Brain pericyte (primary cell): ENCODE results near the gene MEGF6.

ENCODE experiments used
- DNase-seq: peaks from one replicate; pipeline ENCODE4 v3.0.0-alpha.2; 2012; ENCODE audit warnings: low read depth, low spot score

MEGF6 gene

DNA sequence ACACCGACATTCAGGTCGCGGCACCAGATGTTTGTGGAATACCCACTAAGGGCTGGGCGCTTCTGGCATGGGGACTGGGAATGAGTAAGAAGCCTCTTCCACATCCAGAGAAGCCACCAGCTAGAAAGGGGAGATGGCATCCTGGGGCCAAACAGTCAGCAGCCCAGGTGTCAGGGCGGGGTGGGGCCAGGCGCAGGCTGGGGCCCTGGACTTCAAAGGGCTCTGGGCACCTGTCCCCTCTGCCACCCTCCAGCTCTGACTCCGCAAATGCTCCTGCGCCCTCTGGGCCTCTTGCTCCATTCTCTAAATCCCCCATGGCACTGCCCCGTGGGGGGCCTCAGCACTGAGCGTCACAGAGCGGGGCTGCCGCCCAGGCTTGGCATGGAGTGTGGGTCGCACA, 70.4 kb downstream of the MEGF6 start:
- DNase-seq, result no peak

DNA sequence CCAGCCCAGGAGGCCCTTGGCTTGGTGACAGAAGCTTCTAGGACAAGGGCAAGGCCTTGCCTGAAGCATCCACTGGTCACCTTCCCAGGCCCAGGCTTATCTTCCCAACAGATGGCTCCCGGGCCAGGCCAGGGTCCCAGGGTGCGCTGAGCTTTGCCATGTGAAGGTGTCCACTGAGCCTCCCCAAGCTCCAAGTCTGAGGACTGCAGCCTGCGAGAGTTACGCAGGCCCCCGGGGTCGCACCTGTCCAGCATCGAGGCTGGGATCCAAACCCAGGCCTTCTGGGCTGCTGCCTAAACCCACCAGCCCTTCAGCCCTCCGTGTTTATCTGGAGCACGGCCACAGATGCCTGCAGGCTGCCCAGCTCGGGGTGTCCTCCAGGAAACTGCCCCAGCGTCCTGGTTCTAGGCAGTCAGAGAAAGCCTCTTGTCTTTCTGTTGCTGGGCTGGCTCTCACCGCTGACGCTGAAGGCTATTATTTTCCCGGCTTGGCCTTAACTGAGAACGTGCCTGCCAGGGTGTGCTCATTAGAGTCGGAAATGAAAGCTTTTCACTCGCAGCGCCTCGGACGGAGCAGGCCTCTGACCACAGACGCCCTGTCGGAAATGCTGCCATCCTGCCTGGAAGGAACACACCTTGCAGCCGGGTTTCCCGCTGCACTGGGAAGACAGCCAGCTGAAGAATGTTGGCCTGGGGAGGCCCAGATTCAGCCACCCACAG, 71.4 kb downstream of the MEGF6 start:
- no peak for DNase-seq

DNA sequence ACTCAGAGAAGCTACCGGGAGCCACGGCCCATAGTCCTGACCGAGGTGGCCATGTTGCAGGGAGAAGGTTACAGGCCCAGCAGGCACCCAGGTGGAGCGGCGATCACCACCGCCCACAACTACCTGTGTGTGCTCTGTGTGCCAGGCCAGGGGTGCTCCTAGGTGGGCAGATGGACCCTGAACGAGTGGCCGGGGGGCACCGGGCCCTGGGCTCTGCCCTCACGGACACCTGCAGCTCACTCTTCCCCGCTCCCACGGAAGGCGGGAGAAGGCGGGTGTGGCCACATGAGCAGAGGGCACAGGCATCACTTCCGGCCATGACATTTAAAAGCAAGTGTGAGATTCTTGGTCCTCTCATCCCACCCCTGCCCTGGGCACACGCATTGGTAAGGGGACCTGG, 73.9 kb downstream of the MEGF6 start:
- DNase-seq, result no peak

- DNase-seq, result no peak
Observed at GRCh38 chr1:3536420-3537195, 74.7 kb downstream of the MEGF6 start.

GRCh38 chr1:3535732-3536131, 75.6 kb downstream of the MEGF6 start:
- DNase-seq, result no peak

DNA sequence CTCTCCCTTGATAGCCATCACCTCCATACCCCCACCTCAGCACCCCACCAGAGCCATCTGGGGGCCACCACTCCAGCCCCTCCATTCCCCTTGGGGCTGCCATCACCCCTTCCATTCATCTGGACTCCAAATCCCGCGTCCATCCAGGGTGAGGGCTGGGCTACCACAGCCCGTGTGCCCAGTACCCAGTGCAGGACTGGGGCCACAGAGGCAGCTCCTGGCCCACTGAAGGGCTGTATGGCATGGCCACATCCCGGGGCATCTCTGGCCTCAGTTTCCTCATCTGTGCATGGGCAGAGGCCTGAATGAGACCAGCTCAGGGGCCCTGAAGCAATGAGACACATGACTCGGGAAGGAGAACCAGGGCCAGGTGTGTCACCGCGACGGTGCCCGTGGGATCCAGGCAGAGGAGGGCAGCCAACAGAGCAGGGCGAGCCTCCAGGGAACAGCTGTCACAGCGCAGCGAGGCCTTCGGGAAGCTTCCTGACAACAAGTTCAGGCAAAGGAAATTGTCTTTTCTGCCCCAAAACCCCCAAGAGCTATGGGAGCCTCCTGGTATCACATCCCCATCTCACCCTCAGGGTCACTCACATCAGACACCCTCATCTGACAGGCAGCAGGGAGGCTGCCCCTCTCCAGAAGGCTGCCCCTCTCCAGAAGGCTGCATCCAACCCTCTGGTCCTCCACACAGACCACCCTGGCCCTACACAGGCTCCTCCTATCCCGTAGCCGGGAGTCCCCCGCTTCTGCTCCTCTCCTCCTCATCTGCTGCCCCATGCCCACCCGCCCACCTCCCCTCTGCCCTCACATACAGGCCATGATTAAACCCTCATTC, 76.3 kb downstream of the MEGF6 start:
- DNase-seq, result no peak

GRCh38 chr1:3533067-3534048, 78.0 kb downstream of the MEGF6 start:
- DNase-seq, result no peak

GRCh38 chr1:3531928-3532327, 79.4 kb downstream of the MEGF6 start:
- DNase-seq, result no peak

DNA sequence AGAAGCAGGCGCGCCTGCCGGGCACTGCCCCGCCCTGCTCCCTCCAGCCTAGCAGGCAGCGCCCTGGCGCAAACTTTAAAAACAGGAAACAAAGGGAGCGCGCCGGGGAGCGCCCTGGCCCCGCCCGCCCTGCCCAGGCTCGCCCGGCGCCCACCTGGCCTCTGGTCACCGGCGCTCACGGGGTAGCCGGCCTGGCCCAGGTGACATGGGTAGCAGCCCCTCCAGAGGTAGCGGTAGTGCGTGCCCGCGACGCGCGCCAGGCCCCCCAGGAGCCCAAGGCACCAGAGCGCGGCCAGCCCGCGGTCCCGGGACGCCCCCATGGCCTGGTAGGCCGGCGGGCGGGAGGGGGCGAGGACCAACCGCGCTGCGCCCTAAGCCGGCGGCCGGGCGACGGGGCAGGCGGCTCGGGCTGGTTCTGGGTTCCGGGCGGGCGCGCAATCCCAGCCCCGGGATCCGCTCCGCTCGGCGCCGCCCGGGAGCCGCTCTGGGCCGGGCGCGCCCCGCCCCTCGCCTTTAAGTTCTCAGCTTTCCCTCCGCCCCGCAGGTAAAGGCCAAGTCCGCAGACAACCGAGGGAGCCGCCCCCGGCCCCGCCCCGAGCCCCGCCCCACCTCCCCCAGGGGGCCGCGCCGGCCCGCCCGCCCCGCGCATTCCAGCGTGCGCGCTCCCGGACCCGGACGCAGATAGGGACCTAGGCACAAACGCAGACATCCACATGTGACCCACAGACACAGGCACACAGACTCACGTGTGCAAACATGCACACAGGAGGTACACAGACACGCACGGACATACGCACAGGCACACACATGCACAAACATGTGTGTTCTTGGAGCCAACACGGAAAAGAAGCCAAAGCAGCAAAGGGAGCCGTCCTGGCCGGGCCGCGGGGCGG, 80.1 kb downstream of the MEGF6 start:
- DNase-seq, result no peak

GRCh38 chr1:3530086-3530925, 81.0 kb downstream of the MEGF6 start:
- DNase-seq, result no peak

DNA sequence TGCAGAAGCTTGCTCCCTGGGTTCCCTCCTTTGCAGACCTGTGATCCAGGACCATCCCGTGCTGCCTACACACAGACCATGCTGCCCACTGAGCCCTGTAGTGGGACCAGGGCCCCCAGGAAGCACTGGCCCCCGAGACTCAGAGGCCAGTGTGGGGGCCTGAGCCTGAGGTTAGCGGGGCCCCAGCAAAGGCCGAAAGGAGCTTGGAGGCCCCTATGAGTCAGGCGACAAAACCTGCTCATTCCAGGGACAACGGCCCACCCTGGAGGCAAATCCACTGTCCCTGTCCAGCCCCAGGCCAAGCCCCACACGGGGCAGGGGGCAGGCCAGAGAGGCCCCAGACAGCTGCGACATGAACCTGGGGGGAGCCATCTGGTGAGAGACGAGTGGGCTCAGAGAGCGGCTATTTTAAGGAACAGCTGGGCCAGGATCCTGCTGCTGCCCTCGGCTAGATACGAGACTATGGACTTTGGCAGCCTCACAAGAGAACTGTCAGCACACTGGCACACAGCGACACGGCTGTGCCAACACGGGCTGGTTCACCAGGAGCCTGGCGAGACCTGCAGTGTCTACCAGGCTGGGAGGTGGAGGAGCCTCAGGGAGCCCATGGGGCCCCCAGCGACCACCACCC, 82.1 kb downstream of the MEGF6 start:
- DNase-seq, result no peak

DNA sequence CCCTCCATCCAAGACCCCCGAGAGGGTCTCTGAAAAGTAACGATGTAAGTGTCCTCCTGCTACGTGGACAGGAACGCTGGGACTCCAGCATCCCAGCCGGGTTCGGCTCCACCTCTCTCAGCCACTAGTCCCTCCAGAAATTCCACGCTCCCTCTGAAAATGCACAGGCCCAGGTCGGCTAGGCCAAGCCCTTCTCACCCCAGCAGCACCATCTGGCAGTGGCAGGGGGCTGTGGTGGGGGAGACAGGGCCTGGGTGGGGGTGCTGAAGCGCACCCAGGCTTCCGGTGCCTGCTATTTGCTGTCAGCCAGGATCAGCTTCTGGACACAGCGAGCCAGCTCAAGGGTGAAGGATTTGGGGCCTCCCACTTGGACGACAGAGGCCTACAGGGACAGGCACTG, 83.5 kb downstream of the MEGF6 start:
- DNase-seq, result no peak

- DNase-seq, result no peak
Observed at GRCh38 chr1:3525551-3526482, 85.5 kb downstream of the MEGF6 start.

GRCh38 chr1:3524556-3525203, 86.6 kb downstream of the MEGF6 start:
- no peak for DNase-seq

DNA sequence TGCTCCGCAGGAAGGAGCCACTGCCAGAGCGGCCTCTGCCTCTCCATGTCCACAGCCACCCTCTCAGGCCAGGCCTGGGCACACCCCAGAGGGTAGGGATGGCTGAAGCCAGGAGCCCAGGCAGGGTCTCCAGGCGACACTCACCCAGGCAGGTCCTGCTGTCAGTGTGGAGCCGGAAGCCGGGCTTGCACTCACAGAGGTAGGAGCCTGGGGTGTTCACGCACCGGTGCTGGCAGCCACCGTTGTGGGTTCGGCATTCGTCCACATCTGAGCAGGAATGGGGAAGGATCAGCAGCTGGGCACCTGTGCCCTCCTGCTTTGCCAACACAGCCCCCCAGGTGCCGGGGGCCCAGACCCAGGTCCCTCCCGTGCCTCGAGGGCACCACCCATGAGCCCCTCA, 87.3 kb downstream of the MEGF6 start:
- DNase-seq, result no peak

DNA sequence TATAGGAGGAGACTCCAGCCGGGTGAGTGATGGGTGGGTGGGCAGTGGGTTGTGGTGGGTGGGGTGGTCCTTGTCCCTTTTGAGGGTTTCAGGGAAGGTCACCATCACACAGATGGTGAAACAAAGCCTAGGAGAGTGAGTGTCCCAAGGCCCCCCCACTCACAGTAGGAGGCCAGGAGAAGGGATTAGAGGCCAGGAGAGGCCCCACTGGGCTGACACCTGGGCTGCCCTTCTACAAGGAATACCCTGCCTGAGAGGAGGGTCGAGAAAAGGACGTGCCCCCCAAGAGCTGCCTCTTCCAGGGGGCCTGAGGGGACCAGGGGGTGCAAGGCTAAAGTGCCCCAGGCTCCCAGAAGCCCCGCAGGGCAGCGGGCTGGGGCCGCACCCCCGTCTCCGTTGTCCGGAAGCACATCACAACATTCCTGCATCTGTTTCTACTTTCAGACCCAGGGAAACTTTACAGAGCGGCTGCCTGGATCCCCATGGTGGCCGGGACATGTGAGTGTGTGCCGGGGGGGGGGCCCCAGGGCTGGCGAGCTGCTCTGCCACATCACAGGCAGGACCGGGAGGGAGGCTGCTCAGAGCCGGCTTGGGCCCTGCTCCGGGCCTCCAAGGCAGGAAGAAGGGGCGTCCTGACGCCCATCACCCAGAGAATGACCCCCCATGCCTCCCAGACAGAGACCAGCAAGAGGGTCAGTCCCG, 88.6 kb downstream of the MEGF6 start:
- DNase-seq, result no peak

- no peak for DNase-seq
Observed at GRCh38 chr1:3522112-3522511, 89.2 kb downstream of the MEGF6 start.
